HEK293 (cell line): ENCODE results near the gene HOXA6.
A peak's percentile ranks its signal among the peaks of the same experiment; 100 is the strongest.

Source experiments
- CTCF ChIA-PET: fragments of 350-600 bp; formaldehyde crosslinking; extraction: SDS; loops from one replicate; lab custom pipeline; 2021; ENCODE audit warnings: antibody characterized with exemption; lab: Yijun Ruan, JAX
- POLR2A ChIA-PET: fragments of 300-600 bp; formaldehyde crosslinking; extraction: SDS; loops from one replicate; lab custom pipeline; 2020; ENCODE audit warnings: antibody characterized with exemption, inconsistent platforms; lab: Yijun Ruan, JAX
- H3K27ac ChIP-seq: fragments of 200-500 bp; sonication (Bioruptor generic); 2 replicates; pipeline ENCODE4 v1.5.1; 2014; ENCODE audit warnings: low read depth, low read length, control low read depth, inconsistent platforms; ENCODE audit errors: extremely low read depth
- H3K36me3 ChIP-seq, 2 experiments: fragments of 200-500 bp in 1 of 2; sonication (Bioruptor generic) in 1 of 2; 1 replicate in 1 of 2; 2 replicates in 1 of 2; pipeline ENCODE4 v1.5.1; 2014 to 2017; ENCODE audit warnings: inconsistent platforms in 2 of 2, low read length in 2 of 2; ENCODE audit not compliant: control insufficient read depth in 2 of 2, insufficient read depth in 1 of 2
- H3K4me1 ChIP-seq: fragments of 200-500 bp; sonication (Bioruptor generic); 2 replicates; pipeline ENCODE4 v1.5.1; 2014; ENCODE audit warnings: mild to moderate bottlenecking, low read length, inconsistent platforms; ENCODE audit not compliant: control insufficient read depth, insufficient read depth
- H3K4me3 ChIP-seq: 2 replicates; pipeline ENCODE4 v1.5.1; 2011; ENCODE audit warnings: low read depth, mild to moderate bottlenecking, control low read depth, low read length, moderate library complexity
- H3K9me3 ChIP-seq: fragments of 200-500 bp; sonication (Bioruptor generic); 2 replicates; pipeline ENCODE4 v1.5.1; 2014; ENCODE audit warnings: low read depth, low read length, inconsistent platforms; ENCODE audit not compliant: control insufficient read depth, insufficient read depth
- FEZF1 ChIP-seq: fragments of 450-650 bp; formaldehyde crosslinking; IDR thresholded peaks from 2 replicates; pipeline ENCODE4 v1.5.1; 2016; ENCODE audit warnings: missing biosample characterization, missing genetic modification characterization
- GLI4 ChIP-seq: fragments of 450-650 bp; formaldehyde crosslinking; IDR thresholded peaks from 2 replicates; pipeline ENCODE4 v1.5.1; 2016; ENCODE audit warnings: missing biosample characterization, missing genetic modification characterization
- GLIS2 ChIP-seq: fragments of 450-650 bp; formaldehyde crosslinking; IDR thresholded peaks from 2 replicates; pipeline ENCODE4 v1.5.1; 2016; ENCODE audit warnings: missing biosample characterization, missing genetic modification characterization
- PATZ1 ChIP-seq: fragments of 450-650 bp; formaldehyde crosslinking; IDR thresholded peaks from 2 replicates; pipeline ENCODE4 v1.5.1; 2016; ENCODE audit warnings: missing biosample characterization, missing genetic modification characterization
- SCRT1 ChIP-seq: fragments of 450-650 bp; formaldehyde crosslinking; IDR thresholded peaks from 2 replicates; pipeline ENCODE4 v1.5.1; 2016; ENCODE audit warnings: missing biosample characterization, missing genetic modification characterization, borderline replicate concordance
- SP3 ChIP-seq: fragments of 450-650 bp; formaldehyde crosslinking; IDR thresholded peaks from 2 replicates; pipeline ENCODE4 v1.5.1; 2016; ENCODE audit warnings: missing biosample characterization, missing genetic modification characterization
- ZBTB17 ChIP-seq: fragments of 450-650 bp; formaldehyde crosslinking; IDR thresholded peaks from 2 replicates; pipeline ENCODE4 v1.5.1; 2016; ENCODE audit warnings: missing biosample characterization, missing genetic modification characterization
- ZIC2 ChIP-seq: fragments of 450-650 bp; formaldehyde crosslinking; IDR thresholded peaks from 2 replicates; pipeline ENCODE4 v1.5.1; 2016; ENCODE audit warnings: missing biosample characterization, missing genetic modification characterization
- ZNF335 ChIP-seq: fragments of 450-650 bp; formaldehyde crosslinking; conservative IDR thresholded peaks from 2 replicates; pipeline ENCODE4 v1.5.1; 2016; ENCODE audit warnings: missing biosample characterization, missing genetic modification characterization
- ZNF366 ChIP-seq: fragments of 450-650 bp; formaldehyde crosslinking; conservative IDR thresholded peaks from 2 replicates; pipeline ENCODE4 v1.5.1; 2016; ENCODE audit warnings: missing biosample characterization, missing genetic modification characterization
- ZNF521 ChIP-seq: fragments of 450-650 bp; formaldehyde crosslinking; IDR thresholded peaks from 2 replicates; pipeline ENCODE4 v1.5.1; 2017; ENCODE audit warnings: missing biosample characterization, mild to moderate bottlenecking, missing genetic modification characterization
- ZNF544 ChIP-seq: fragments of 450-650 bp; formaldehyde crosslinking; IDR thresholded peaks from 2 replicates; pipeline ENCODE4 v1.5.0; 2017; ENCODE audit warnings: missing biosample characterization, missing genetic modification characterization
- ZNF596 ChIP-seq: fragments of 450-650 bp; IDR thresholded peaks from 2 replicates; pipeline ENCODE4 v1.5.0; 2018; ENCODE audit warnings: missing biosample characterization, mild to moderate bottlenecking, missing genetic modification characterization, moderate library complexity
- ZNF610 ChIP-seq: fragments of 450-650 bp; formaldehyde crosslinking; IDR thresholded peaks from 2 replicates; pipeline ENCODE4 v1.5.1; 2016; ENCODE audit warnings: missing biosample characterization, missing genetic modification characterization, borderline replicate concordance
- ZSCAN23 ChIP-seq: fragments of 450-650 bp; formaldehyde crosslinking; IDR thresholded peaks from 2 replicates; pipeline ENCODE4 v1.5.1; 2016; ENCODE audit warnings: missing biosample characterization, missing genetic modification characterization
- ZXDB ChIP-seq: fragments of 450-650 bp; formaldehyde crosslinking; IDR thresholded peaks from 2 replicates; pipeline ENCODE4 v1.5.1; 2016; ENCODE audit warnings: missing biosample characterization, missing genetic modification characterization
- TF ChIP-seq, protein P1 (sequence below): fragments of 450-650 bp; formaldehyde crosslinking; IDR thresholded peaks from 2 replicates; pipeline ENCODE4 v1.5.1; 2016; ENCODE audit warnings: missing biosample characterization, missing genetic modification characterization
- TF ChIP-seq, protein P2 (sequence below): fragments of 450-650 bp; formaldehyde crosslinking; IDR thresholded peaks from 2 replicates; pipeline ENCODE4 v1.5.1; 2017; ENCODE audit warnings: missing biosample characterization, missing genetic modification characterization

The HOXA6 gene

GRCh38 chr7:27176524-27176845 is 28.9 kb upstream of the HOXA6 start:
- H3K27ac ChIP-seq, result peak overlapping the region; percentile 100
- peaks cover 23% of the 10 kb centered on the region for H3K4me1 ChIP-seq
- TF ChIP-seq ZNF335 (tag by site-specific recombination) (no peak), ZXDB (tag by site-specific recombination) (no peak), ZNF544 (tag by site-specific recombination) (no peak)
- H3K4me3 ChIP-seq, result peak overlapping the region; percentile 76
- peaks cover 2 to 3% of the 10 kb centered on the region in 2 experiments; a peak in 2 of 3 replicates for H3K36me3 ChIP-seq
- CTCF ChIA-PET, result interaction anchor here (0.8 to 3.7 kb wide), 3 partner anchors 8 to 26 kb away, joined by 3 to 10 read pairs (median 7); partner anchors contain the start of gene HOXA11
- H3K9me3 ChIP-seq, result no peaks in the 10 kb centered on the region
- POLR2A ChIA-PET, result interaction anchor here (1.1 to 11.2 kb wide), 5 partner anchors 8 to 61 kb away, joined by 3 to 237 read pairs (median 5); partner anchors contain the start of genes HOXA11 and HOXA7

GRCh38 chr7:27175626-27176523 is 28.3 kb upstream of the HOXA6 start:
- Histone ChIP-seq H3K27ac (peak overlapping the region; percentile 100), H3K9me3 (no peaks in the 10 kb centered on the region), H3K4me1 (peaks cover 16% of the 10 kb centered on the region), H3K4me3 (peak overlapping the region; percentile 76), H3K36me3 (peaks cover 6 to 8% of the 10 kb centered on the region in 2 experiments)
- no peak for TF ChIP-seq ZSCAN23 (tag by site-specific recombination)
- 0 out of 2 replicates have a peak, but pooled peaks have one; percentile 8 for TF ChIP-seq ZXDB (tag by site-specific recombination)
- 0 out of 2 replicates have a peak, but pooled peaks have one; percentile 18 for TF ChIP-seq ZIC2 (tag by site-specific recombination)
- no peak for TF ChIP-seq PATZ1 (tag by site-specific recombination)
- peak; percentile 51; the same call in 1 of the 2 replicates for TF ChIP-seq FEZF1 (tag by site-specific recombination)
- TF ChIP-seq, protein P1, sequence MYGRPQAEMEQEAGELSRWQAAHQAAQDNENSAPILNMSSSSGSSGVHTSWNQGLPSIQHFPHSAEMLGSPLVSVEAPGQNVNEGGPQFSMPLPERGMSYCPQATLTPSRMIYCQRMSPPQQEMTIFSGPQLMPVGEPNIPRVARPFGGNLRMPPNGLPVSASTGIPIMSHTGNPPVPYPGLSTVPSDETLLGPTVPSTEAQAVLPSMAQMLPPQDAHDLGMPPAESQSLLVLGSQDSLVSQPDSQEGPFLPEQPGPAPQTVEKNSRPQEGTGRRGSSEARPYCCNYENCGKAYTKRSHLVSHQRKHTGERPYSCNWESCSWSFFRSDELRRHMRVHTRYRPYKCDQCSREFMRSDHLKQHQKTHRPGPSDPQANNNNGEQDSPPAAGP, result no peak
- TF ChIP-seq SP3, result no peak
- TF ChIP-seq ZNF366, result peak; percentile 84
- TF ChIP-seq ZNF610 (tag by site-specific recombination), result no peak
- TF ChIP-seq, protein P2, sequence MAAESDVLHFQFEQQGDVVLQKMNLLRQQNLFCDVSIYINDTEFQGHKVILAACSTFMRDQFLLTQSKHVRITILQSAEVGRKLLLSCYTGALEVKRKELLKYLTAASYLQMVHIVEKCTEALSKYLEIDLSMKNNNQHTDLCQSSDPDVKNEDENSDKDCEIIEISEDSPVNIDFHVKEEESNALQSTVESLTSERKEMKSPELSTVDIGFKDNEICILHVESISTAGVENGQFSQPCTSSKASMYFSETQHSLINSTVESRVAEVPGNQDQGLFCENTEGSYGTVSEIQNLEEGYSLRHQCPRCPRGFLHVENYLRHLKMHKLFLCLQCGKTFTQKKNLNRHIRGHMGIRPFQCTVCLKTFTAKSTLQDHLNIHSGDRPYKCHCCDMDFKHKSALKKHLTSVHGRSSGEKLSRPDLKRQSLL, result 0 out of 2 replicates have a peak, but pooled peaks have one; percentile 10
- peak; percentile 95 for TF ChIP-seq GLI4
- TF ChIP-seq ZNF521, result no peak
- TF ChIP-seq ZNF596, result peak; percentile 55; the same call in 1 of the 2 replicates
- TF ChIP-seq GLIS2 (tag by site-specific recombination), result no peak
- TF ChIP-seq ZBTB17, result peak; percentile 55; the same call in 1 of the 2 replicates
- TF ChIP-seq SCRT1 (tag by site-specific recombination), result 0 out of 2 replicates have a peak, but pooled peaks have one; percentile 28
- TF ChIP-seq ZNF335 (tag by site-specific recombination), result peak; percentile 32
- ChIA-PET POLR2A (interaction anchor here (0.5 to 11.2 kb wide), 15 partner anchors 9 to 1313 kb away, joined by 3 to 237 read pairs (median 4); partner anchors contain the start of genes CBX3, HOXA11, HOXA13 and HOXA3), CTCF (interaction anchor here (0.7 to 3.7 kb wide), 4 partner anchors 9 to 465 kb away, joined by 3 to 10 read pairs (median 5); partner anchors contain the start of gene HOXA11)
